ENCODE results near the gene CCZ1. TPM values are rescaled to one million over a fixed set of nuclear protein-coding genes. Genes with fewer than 3 reads are reported as not detected.
"Not testable (repeated sequence)": the region's sequence is repeated elsewhere in the genome, so short reads cannot be mapped to it uniquely, and the experiment has no call there.

CCZ1 gene
- total and polyA plus RNA-seq, 2 of the 13 experiments (the other 11 are each of a cell fraction or from before 2014, with no cell fraction given) = 19.1 to 66.7 TPM

DNA sequence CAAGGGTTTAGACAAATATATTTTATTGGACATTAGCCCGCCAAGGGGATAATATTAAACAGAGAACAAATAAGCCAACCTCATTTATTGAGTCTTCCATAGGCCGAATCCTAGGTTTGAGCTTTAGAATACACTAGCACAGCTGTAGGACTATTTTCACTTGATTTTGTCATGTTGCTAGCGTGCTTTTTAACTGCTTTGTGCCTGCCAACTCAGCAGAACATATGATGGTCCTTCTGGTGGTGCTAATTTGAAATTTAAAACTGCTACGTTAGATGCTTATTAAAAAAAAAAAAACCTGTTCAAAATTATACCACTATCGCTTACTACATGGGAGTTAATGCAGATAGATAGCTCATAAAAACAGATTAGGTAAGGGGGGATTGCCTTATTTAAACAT, 14.1 kb upstream of the CCZ1 start:
- in situ Hi-C loops (cut with HindIII; ENCODE audit: extremely low pct_ligation_motif_present, low pct_unique_long_range_greater_than_20kb); H3K4me1 ChIP-seq (ENCODE audit: insufficient read depth, low read length); H3K27me3 ChIP-seq (ENCODE audit: control insufficient read depth in 1 of 2, insufficient read depth in 2 of 2, low read length in 2 of 2); intact Hi-C loops (cut with micrococcal nuclease; ENCODE audit: unreplicated experiment); ATAC-seq; H2AFZ ChIP-seq (ENCODE audit: low read length); FAIRE-seq; POLR2A ChIA-PET; H3K9me3 ChIP-seq (ENCODE audit: low read length); H3K9ac ChIP-seq (ENCODE audit: insufficient read depth, low read depth, low read length); H3K4me3 ChIP-seq (replicated peaks in 1 of 3; ENCODE audit: insufficient read depth in 1 of 3, low read depth in 2 of 3, low read length in 3 of 3); CTCF ChIA-PET (ENCODE audit: low intra/inter-chr PET ratio, low total read pairs); H3K79me2 ChIP-seq (ENCODE audit: insufficient read depth, low read length); H4K20me1 ChIP-seq (ENCODE audit: insufficient read depth, low read length); DNase-seq (ENCODE audit: low spot score); H3K36me3 ChIP-seq (replicated peaks in 1 of 2; ENCODE audit: control insufficient read depth in 1 of 2, insufficient read depth in 2 of 2, low read length in 2 of 2); H3K4me2 ChIP-seq (ENCODE audit: low read depth, low read length); BruUV-seq (replicated peaks); H3K27ac ChIP-seq (ENCODE audit: extremely low read length, insufficient read depth, low read length): not testable (repeated sequence)
- WGBS (ENCODE audit: low lambda C conversion rate) = 57% methylated on average over 5 of the region's 5 CpGs

DNA sequence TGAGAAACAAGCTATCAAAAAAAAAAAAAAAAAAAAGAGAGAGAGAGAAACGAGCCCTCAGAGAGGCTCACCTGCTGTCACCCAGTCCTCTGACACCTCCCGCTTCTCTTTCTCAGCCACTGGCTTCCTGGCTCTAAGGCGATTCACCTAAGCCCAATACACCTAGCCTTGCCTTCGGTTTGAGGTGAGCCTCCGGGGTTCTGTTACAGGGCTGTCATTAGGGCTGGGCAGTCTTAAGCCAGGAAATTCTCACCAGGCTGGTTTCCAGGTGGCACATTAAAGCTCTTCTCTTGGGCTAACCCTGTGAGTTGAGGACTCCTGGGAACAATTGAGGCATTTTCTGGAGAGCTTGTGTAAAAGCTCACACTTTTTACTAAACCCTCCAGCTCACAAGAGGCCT, 10.5 kb upstream of the CCZ1 start:
- H3K27me3 ChIP-seq (ENCODE audit: control insufficient read depth in 1 of 2, insufficient read depth in 2 of 2, low read length in 2 of 2); H2AFZ ChIP-seq (ENCODE audit: low read length); H3K4me1 ChIP-seq (ENCODE audit: insufficient read depth, low read length); in situ Hi-C loops (cut with HindIII; ENCODE audit: extremely low pct_ligation_motif_present, low pct_unique_long_range_greater_than_20kb); H3K4me3 ChIP-seq (replicated peaks in 1 of 3; ENCODE audit: insufficient read depth in 1 of 3, low read depth in 2 of 3, low read length in 3 of 3); H4K20me1 ChIP-seq (ENCODE audit: insufficient read depth, low read length); BruUV-seq (replicated peaks); CTCF ChIA-PET (ENCODE audit: low intra/inter-chr PET ratio, low total read pairs); FAIRE-seq; POLR2A ChIA-PET; H3K79me2 ChIP-seq (ENCODE audit: insufficient read depth, low read length); H3K9me3 ChIP-seq (ENCODE audit: low read length); intact Hi-C loops (cut with micrococcal nuclease; ENCODE audit: unreplicated experiment); H3K27ac ChIP-seq (ENCODE audit: extremely low read length, insufficient read depth, low read length); ATAC-seq; DNase-seq (ENCODE audit: low spot score); H3K36me3 ChIP-seq (replicated peaks in 1 of 2; ENCODE audit: control insufficient read depth in 1 of 2, insufficient read depth in 2 of 2, low read length in 2 of 2); H3K9ac ChIP-seq (ENCODE audit: insufficient read depth, low read depth, low read length); H3K4me2 ChIP-seq (ENCODE audit: low read depth, low read length): not testable (repeated sequence)
- WGBS (ENCODE audit: low lambda C conversion rate) = 64% methylated on average over 5 of the region's 5 CpGs

DNA sequence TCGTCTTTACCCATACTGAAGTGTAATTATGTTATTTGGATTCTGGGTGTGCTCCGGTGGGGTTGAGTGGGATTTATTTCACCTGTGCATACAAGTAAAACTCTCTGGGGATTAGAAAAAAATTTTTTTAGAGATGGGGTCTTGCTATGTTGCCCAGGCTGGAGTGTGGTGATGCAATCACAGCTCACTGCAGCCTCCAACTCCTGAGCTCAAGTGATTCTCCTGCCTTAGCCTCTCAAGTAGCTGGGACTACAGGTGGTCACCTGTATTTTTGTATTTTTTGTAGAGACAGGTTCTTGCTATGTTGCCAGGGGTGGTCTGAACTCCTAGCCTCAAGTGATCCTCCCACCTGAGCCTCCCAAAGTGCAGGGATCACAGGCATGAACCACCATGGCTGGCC, 8.3 kb upstream of the CCZ1 start:
- H3K27me3 ChIP-seq (ENCODE audit: control insufficient read depth in 1 of 2, insufficient read depth in 2 of 2, low read length in 2 of 2); POLR2A ChIA-PET; H3K36me3 ChIP-seq (replicated peaks in 1 of 2; ENCODE audit: control insufficient read depth in 1 of 2, insufficient read depth in 2 of 2, low read length in 2 of 2); H3K79me2 ChIP-seq (ENCODE audit: insufficient read depth, low read length); CTCF ChIA-PET (ENCODE audit: low intra/inter-chr PET ratio, low total read pairs); BruUV-seq (replicated peaks); H3K4me2 ChIP-seq (ENCODE audit: low read depth, low read length); H3K4me3 ChIP-seq (replicated peaks in 1 of 3; ENCODE audit: insufficient read depth in 1 of 3, low read depth in 2 of 3, low read length in 3 of 3); H2AFZ ChIP-seq (ENCODE audit: low read length); intact Hi-C loops (cut with micrococcal nuclease; ENCODE audit: unreplicated experiment); H3K27ac ChIP-seq (ENCODE audit: extremely low read length, insufficient read depth, low read length); H3K4me1 ChIP-seq (ENCODE audit: insufficient read depth, low read length); in situ Hi-C loops (cut with HindIII; ENCODE audit: extremely low pct_ligation_motif_present, low pct_unique_long_range_greater_than_20kb); H3K9me3 ChIP-seq (ENCODE audit: low read length); FAIRE-seq; H4K20me1 ChIP-seq (ENCODE audit: insufficient read depth, low read length); ATAC-seq; DNase-seq (ENCODE audit: low spot score); H3K9ac ChIP-seq (ENCODE audit: insufficient read depth, low read depth, low read length): not testable (repeated sequence)
- TF ChIP-seq ZNF121 (CRISPR knock-in tag; IDR thresholded peaks at IDR 0.05) = 0 out of 2 replicates have a peak, but pooled peaks have one; percentile 24
- WGBS (ENCODE audit: low lambda C conversion rate) = 2% methylated on average over 2 of the region's 2 CpGs
